CMK (cell line): Measurements from ENCODE around the gene RAPGEF6.
A peak's percentile ranks its signal among the peaks of the same experiment; 100 is the strongest.
"Not testable (repeated sequence)": the region's sequence is repeated elsewhere in the genome, so short reads cannot be mapped to it uniquely, and the experiment has no call there.

Experiments used
- DNase-seq: peaks from one replicate; pipeline ENCODE4 v3.0.0-alpha.2; 2010; ENCODE audit warnings: low read depth

Gene RAPGEF6

GRCh38 chr5:131607903-131608540, 27.0 kb downstream of the RAPGEF6 start:
- DNase-seq: no peak

- DNase-seq: no peak
These were observed 27.6 kb downstream of the RAPGEF6 start for GRCh38 chr5:131607418-131607817.

DNA sequence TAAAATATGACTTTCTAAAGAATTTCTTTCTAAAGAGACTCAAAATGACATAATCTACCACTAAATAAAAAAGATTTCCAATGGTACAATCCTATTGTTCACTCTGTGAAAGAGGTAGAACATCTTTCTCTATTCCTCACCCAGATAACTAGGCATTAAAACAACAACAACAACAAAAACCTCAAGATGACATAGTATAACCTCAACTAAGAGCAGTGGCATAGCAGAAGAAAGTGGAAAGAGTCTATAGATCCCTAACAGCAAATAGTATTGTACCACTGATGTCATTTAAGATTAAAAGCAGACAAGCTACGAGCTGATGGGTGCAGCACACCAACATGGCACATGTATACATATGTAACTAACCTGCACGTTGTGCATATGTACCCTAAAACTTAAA, 29.9 kb downstream of the RAPGEF6 start:
- DNase-seq: no peak

- no peak for DNase-seq
These were observed 39.7 kb downstream of the RAPGEF6 start for GRCh38 chr5:131595088-131596033.

- DNase-seq: no peak
These were observed 41.1 kb downstream of the RAPGEF6 start for GRCh38 chr5:131593921-131594320.

DNA sequence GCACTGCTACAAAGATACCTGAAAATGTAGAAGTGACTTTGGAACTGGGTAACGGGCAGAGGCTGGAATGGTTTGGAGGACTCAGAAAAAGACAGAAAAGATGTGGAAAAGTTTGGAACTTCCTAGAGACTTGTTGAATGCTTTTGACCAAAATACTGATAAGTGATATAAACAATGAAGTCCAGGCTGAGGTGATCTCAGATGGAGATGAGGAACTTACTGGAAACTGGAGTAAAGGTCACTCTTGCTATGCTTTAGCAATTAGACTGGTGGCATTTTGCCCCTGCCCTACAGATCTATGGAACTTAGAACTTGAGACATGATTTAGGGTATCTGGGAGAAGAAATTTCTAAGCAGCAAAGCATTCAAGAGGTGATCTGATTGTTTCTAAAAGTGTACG, 41.6 kb downstream of the RAPGEF6 start:
- not testable (repeated sequence) for DNase-seq

GRCh38 chr5:131589510-131590348, 45.3 kb downstream of the RAPGEF6 start:
- peak; percentile 26 for DNase-seq

- no peak for DNase-seq
These were observed 47.5 kb downstream of the RAPGEF6 start for GRCh38 chr5:131587541-131587940.

DNA sequence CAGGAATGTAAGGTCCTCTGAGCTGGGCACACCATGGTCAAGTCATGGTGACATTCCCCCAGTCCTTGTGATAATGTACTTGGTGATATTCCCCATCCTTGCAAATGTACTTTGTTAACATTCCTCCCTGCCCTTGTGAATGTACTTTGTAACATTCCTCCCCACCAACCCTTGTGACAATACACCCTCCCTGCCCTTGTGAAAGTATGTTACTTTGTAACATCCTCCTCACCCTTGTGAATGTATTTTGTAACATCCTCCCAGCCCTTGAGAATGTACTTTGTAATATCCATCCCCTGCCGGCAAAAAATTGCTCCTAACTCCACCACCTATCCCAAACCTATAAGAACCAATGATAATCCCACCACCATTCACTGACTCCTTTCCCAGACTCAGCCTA, 53.3 kb downstream of the RAPGEF6 start:
- no peak for DNase-seq

- no peak for DNase-seq
These were observed 54.9 kb downstream of the RAPGEF6 start for GRCh38 chr5:131579917-131580671.

GRCh38 chr5:131575660-131576227, 59.3 kb downstream of the RAPGEF6 start:
- DNase-seq: no peak

- DNase-seq: no peak
These were observed 63.3 kb downstream of the RAPGEF6 start for GRCh38 chr5:131571669-131572168.

- DNase-seq: no peak
These were observed 64.3 kb downstream of the RAPGEF6 start for GRCh38 chr5:131570757-131571156.

- DNase-seq: no peak
These were observed 70.8 kb downstream of the RAPGEF6 start for GRCh38 chr5:131564229-131564652.

DNA sequence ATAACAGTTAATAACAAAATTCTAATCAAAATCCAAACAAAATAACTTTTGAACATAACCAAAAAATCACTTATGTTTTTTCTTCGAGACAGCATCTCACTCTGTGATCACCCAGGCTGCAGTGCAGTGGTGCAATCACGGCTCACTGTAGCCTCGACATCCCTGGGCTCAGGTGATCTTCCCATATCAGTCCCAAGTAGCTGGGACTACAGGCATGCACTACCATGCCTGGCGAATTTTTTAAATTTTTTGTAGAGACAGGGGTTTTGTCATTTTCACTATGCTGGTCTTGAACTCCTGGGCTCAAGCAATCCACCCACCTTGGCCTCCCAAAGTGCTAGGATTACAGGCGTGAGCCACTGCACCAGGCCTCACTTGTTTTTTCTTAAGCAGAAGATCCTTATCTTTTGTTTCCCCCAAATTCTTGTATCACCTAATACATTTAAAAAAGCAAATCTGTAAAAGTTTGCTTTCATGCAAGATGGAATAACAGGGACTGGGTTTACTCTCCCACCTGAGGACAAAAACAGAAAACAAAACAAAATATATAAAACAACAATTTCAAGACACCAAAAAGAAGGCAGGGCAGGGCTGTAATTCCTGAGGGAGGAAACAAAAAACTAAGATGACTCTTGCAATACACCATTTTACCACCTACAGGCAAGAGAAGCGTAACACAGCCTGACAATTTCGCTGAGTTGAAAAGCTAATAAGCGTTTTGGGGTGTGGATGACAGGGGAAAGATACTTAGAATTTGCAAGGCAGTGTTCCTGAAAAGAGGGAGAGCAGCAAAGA, 71.4 kb downstream of the RAPGEF6 start:
- no peak for DNase-seq

GRCh38 chr5:131550606-131551005, 84.4 kb downstream of the RAPGEF6 start:
- no peak for DNase-seq

DNA sequence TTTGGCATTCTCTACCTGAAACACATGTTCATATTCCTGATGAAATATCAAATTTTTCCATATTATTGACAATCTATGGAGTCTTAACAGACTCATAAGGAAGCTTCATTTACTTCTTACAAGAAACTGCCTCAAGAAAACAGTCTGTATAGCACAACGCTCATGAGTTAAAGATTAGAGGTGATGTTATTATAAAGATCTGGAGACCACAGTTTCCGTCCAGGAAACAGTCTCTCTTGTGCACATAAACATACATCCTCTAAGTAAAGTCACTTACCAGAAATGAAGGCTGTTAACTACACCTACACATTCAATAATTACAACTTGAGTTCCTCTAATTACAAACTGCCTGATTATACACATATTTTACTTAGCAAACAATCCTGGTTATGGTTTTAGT, 86.9 kb downstream of the RAPGEF6 start:
- no peak for DNase-seq

- DNase-seq: no peak
These were observed 89.2 kb downstream of the RAPGEF6 start for GRCh38 chr5:131545845-131546244.

GRCh38 chr5:131542723-131543122, 92.3 kb downstream of the RAPGEF6 start:
- no peak for DNase-seq

DNA sequence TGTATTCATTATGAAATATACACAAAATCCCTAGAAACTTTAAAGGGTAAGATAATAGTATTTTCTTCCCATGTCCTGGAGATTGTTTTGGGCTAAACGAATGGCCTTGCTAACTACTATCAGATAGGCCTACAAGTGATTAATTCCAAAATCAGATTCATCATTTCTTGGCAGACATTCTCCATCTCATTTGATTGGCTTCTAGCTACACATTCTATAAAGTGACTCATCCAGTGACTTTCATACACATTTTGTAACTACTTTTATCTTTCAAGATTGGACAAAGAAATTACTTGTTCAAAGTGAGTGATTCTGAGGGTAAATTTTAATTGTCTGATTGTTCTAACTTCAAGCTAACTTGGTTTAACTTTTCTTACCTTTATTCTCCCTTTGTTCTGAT, 93.3 kb downstream of the RAPGEF6 start:
- no peak for DNase-seq
